T1000 (cell line): ENCODE results near the gene PPARD.

Experiments used
- DNase-seq: peaks from one replicate; lab custom pipeline; 2025; ENCODE audit warnings: mixed read lengths; lab: John Stamatoyannopoulos, UW

Gene PPARD

DNA sequence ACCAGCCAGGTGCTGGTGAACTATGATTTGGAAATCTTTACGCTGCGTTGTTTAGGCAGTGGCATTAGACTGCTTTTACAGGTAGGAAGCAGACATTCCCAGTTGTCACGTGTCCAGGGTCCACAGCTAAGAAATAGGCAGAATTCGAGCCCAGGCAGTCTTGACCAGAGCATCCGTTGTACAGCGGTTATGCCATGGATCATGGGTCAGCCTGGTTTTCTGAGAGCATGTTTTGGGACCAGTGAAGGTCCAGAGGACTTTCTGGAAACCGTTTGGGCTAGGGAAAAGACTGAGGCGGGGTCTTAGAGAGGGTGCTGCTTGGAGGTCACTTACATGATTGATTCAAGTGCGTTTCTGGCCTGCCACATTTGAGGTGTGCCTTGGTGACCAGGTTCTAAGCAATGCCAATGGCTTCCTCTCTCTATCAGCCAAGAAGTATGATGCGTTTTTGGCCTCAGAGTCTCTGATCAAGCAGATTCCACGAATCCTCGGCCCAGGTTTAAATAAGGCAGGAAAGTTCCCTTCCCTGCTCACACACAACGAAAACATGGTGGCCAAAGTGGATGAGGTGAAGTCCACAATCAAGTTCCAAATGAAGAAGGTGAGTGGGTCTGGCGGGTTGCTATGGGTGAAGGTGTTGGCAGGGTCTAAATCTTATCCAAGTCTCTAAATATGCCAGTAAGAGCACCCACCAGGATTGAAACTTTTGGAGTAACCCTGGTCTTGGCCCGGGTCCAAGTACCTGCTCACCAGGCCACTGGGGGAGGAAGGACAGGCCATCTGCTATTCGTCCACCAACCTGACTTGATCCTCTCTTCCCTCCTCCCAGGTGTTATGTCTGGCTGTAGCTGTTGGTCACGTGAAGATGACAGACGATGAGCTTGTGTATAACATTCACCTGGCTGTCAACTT, 127.6 kb downstream of the PPARD start:
- no peak for DNase-seq

DNA sequence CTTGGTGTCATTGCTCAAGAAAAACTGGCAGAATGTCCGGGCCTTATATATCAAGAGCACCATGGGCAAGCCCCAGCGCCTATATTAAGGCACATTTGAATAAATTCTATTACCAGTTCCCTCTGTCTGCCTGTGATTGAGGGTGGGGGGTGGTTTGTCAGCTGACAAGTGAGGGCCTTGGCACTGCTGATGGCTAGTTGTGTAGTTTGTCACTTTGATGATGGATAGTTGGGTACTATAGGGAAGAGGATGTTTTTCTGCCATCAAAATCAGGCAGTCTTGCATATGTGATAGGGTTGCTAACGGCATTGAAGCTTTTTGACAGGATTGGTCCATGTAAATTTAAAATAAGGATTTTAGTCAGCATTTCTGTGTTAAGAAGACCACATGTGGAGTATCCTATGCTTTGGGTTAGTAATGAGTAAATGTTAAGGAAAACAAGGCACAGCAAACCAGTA, 128.3 kb downstream of the PPARD start:
- DNase-seq, result no peak

DNA sequence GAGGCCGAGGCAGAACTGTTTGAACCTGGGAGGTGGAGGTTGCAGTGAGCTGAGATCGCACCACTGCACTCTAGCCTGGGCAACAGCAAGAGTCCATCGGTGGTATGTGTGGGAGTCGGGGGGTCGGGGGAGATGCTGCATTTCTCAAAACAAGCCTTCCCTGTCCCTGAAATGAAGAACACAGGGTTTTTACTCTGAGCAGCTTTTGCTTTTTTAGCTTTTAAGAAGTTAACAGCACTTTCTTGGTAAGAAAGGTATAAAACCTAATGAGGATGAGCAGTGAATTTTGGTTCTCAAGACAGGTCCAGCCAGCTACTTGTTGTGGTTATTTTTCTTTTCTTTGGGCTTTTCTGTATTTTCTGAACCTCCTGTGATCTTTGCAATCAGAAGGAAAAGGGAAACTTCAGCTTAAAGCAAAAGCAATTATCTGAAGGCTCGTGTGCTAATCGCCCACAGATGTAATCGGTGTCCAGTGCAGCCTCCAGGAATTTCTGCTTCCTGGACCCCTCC, 129.5 kb downstream of the PPARD start:
- DNase-seq, result no peak

DNA sequence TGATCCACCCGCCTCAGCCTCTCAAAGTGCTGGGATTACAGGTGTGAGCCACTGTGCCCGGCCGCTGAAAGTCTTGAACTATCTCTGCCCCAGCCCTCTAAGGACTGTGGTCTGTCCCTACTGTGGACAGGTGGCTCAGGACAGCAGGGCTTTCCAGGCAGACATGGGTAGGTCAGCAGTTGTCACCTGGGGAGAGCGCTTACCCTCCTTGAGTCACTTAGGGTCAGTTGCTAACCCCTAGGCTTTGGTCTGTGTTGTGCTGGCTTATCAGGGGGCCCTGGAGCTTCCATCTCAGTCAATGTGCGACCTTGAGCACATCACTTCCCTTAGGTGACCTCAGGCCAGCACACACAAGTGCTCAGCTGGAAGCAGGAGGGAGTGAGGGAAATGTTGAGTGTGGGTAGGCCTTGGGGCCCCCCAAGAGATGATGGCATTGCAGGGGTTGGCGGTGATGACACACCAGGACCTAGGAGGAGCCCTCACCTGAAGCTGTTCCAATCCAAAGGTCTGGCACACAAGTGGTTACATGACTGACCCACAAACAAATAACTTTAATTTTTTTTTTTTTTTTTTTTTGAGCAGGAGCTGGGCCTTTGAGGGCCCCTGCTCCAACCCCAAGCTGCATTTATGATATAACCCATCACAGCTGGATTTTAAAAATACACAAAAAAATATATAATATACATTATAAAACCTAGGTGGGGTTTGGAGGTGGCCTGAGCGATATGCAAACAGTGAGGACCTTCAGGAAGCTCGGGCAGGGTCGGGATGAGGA, 130.9 kb downstream of the PPARD start:
- no peak for DNase-seq

- DNase-seq, result no peak
Observed at GRCh38 chr6:35473850-35474130, 131.4 kb downstream of the PPARD start.

DNA sequence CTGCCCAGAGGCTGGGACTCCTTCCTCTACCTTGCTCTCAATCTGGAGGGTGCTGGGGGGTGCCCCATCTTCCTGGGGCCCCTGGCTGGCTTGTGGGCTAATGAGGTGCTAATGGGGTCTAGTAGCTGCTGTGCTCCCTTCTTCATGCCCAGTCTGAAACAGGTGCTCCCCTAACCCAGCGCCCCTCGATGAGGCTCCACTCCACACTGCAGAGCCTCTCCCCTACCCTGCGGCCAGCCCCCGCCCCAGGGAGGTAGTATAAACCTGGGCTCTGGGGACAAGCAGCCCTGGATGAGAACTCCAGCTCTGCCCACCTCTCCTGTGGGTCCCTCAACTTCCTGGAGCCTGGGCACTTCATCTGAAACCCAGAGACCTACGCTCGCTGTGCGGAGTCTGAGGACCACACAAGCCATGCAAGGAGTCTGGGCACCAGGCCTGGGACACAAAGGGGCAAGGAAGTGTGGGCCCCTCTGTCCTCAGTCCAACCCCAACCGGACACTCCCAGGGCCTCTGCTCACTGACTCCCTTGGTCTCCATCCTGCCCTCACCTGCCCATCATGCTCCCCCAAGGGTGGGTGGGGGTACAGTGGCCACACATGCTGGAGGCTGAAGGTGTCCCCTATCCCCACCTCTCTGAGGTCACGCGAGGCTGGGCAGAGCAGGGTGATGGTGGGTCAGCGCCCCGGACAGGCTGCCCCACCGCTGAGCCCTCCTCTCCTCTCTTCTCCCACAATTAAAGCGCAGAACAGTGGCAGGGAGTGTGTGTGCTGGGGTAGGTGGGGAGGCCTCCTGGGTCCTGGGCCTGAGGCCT, 132.0 kb downstream of the PPARD start:
- no peak for DNase-seq

GRCh38 chr6:35474942-35475570, 132.7 kb downstream of the PPARD start:
- no peak for DNase-seq

DNA sequence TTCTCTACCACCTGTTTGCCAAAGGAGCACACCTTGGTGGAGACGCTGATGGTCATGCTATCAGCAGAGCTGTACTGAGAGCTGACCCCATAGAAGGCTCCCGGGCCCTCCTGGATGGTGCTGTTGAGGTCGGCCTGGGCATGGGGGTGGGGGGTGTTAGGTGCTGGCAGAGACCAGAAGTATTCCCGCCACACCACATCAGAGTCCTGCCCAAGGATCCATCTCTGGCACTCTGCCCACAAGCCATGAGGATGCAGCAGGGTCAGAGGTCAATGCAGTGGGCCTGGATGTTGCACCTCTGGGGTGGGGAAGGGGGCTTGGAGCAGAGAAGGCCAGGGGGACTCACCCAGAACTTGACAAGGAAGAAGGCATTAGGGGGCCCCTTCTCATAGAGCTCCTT, 133.2 kb downstream of the PPARD start:
- no peak for DNase-seq

GRCh38 chr6:35476004-35476403, 133.6 kb downstream of the PPARD start:
- DNase-seq, result no peak

GRCh38 chr6:35477028-35477427, 134.7 kb downstream of the PPARD start:
- no peak for DNase-seq
